HepG2 (cell line): ENCODE measurements around the gene CCDC181. TPM values are rescaled to one million over a fixed set of nuclear protein-coding genes. Genes with fewer than 3 reads are reported as not detected.

Experiments
- ATAC-seq: fragments of 200-7000 bp; cut with Tn5 transposase; 3 replicates; pipeline ENCODE4 v1.9.1; 2020; ENCODE audit warnings: mild to moderate bottlenecking, moderate library complexity
- BruUV-seq: library from RNA; stranded (reverse); fragments of 400-500 nt; replicated peaks from 2 replicates; lab custom pipeline; 2021; lab: Mats Ljungman, UMichigan
- CTCF ChIA-PET: fragments of 300-600 bp; formaldehyde crosslinking; extraction: SDS; loops from one replicate; lab custom pipeline; 2021; ENCODE audit warnings: low total read pairs, inconsistent platforms, low intra/inter-chr PET ratio; lab: Yijun Ruan, JAX
- POLR2A ChIA-PET: fragments of 350-600 bp; sonication (Branson Sonifier 250); formaldehyde crosslinking; loops from one replicate; lab custom pipeline; 2020; ENCODE audit warnings: antibody characterized with exemption, inconsistent platforms; lab: Yijun Ruan, JAX
- DNase-seq: peaks from one replicate; pipeline ENCODE4 v3.0.0-alpha.2; 2015; ENCODE audit warnings: low spot score
- FAIRE-seq: peaks from 3 replicates; lab custom pipeline; 2011; peaks lifted over from hg19 to GRCh38; lab: Jason Lieb, UNC
- H2AFZ ChIP-seq: one replicate; pipeline ENCODE4 v1.6.1; 2011; ENCODE audit warnings: low read length, inconsistent platforms
- H3K27ac ChIP-seq: fragments of 300-600 bp; 3 replicates; pipeline ENCODE4 v1.8.0; 2011; ENCODE audit warnings: mixed run types, mild to moderate bottlenecking, mixed read lengths, low read length, inconsistent platforms; ENCODE audit not compliant: insufficient read depth; ENCODE audit errors: extremely low read length
- H3K27me3 ChIP-seq, 2 experiments: fragments of 200-600 bp in 1 of 2; 2 replicates in 1 of 2; 3 replicates in 1 of 2; pipeline versions ENCODE4 v1.6.0 to v1.8.0; 2011; ENCODE audit warnings: low read length in 2 of 2, mild to moderate bottlenecking in 2 of 2, moderate library complexity in 2 of 2, inconsistent platforms in 1 of 2; ENCODE audit not compliant: insufficient read depth in 2 of 2, control insufficient read depth in 1 of 2
- H3K36me3 ChIP-seq, 2 experiments: fragments of 200-600 bp in 1 of 2; replicated peaks in 1 of 2; 2 replicates in 1 of 2; 3 replicates in 1 of 2; pipeline versions ENCODE4 v1.5.1 to v1.8.0; 2011; ENCODE audit warnings: low read length in 2 of 2, inconsistent platforms in 1 of 2; ENCODE audit not compliant: insufficient read depth in 2 of 2, control insufficient read depth in 1 of 2
- H3K4me1 ChIP-seq: 2 replicates; pipeline ENCODE4 v1.5.1; 2012; ENCODE audit warnings: low read length, inconsistent platforms; ENCODE audit not compliant: insufficient read depth
- H3K4me2 ChIP-seq: 2 replicates; pipeline ENCODE4 v1.6.0; 2011; ENCODE audit warnings: low read depth, low read length, inconsistent platforms
- H3K4me3 ChIP-seq, 3 experiments: fragments of 200-600 bp in 1 of 3; sonication (generic), shearing (Covaris generic) in 1 of 3; replicated peaks in 1 of 3; 2 replicates each; pipeline ENCODE4 v1.5.1; 2011 to 2016; ENCODE audit warnings: low read length in 3 of 3, inconsistent platforms in 2 of 3, low read depth in 2 of 3, mild to moderate bottlenecking in 2 of 3, control low read depth in 1 of 3, mixed read lengths in 1 of 3; ENCODE audit not compliant: insufficient read depth in 1 of 3
- H3K79me2 ChIP-seq: one replicate; pipeline ENCODE4 v1.6.1; 2011; ENCODE audit warnings: low read length, inconsistent platforms; ENCODE audit not compliant: insufficient read depth
- H3K9ac ChIP-seq: 2 replicates; pipeline ENCODE4 v1.6.0; 2011; ENCODE audit warnings: mild to moderate bottlenecking, low read depth, low read length, inconsistent platforms; ENCODE audit not compliant: insufficient read depth
- H3K9me3 ChIP-seq: 2 replicates; pipeline ENCODE4 v1.5.1; 2012; ENCODE audit warnings: mild to moderate bottlenecking, low read length
- H4K20me1 ChIP-seq: 2 replicates; pipeline ENCODE4 v1.6.0; 2011; ENCODE audit warnings: inconsistent platforms, mild to moderate bottlenecking, low read length, moderate library complexity; ENCODE audit not compliant: insufficient read depth
- ARID3A ChIP-seq: IDR thresholded peaks from 2 replicates; pipeline ENCODE4 v1.6.1; 2012; ENCODE audit warnings: low read depth, low read length, improper control_type of control experiment
- CSRNP2 ChIP-seq: sonication (generic); formaldehyde crosslinking; conservative IDR thresholded peaks from 2 replicates; pipeline ENCODE4 v1.8.0; 2022; ENCODE audit warnings: low read depth, missing genetic modification reagents
- GATAD1 ChIP-seq: IDR thresholded peaks from 2 replicates; pipeline ENCODE4 v1.6.1; 2016; ENCODE audit warnings: missing genetic modification reagents, missing compliant biosample characterization
- GATAD2A ChIP-seq: IDR thresholded peaks from 2 replicates; pipeline ENCODE4 v1.6.1; 2016
- HDAC6 ChIP-seq: fragments of 200-600 bp; sonication (generic); IDR thresholded peaks from 2 replicates; pipeline ENCODE4 v1.7.0; 2017; ENCODE audit warnings: mild to moderate bottlenecking, antibody characterized with exemption, low read length, low read depth
- HES4 ChIP-seq: sonication (generic); formaldehyde crosslinking; IDR thresholded peaks from 2 replicates; pipeline ENCODE4 v1.9.0; 2021; ENCODE audit warnings: mild to moderate bottlenecking, missing genetic modification reagents, borderline replicate concordance
- MYNN ChIP-seq: sonication (generic); formaldehyde crosslinking; IDR thresholded peaks from 2 replicates; pipeline ENCODE4 v1.4.0; 2020; ENCODE audit warnings: mild to moderate bottlenecking, low read depth, missing genetic modification reagents
- PCBP1 ChIP-seq: fragments of 200-400 bp; formaldehyde crosslinking; IDR thresholded peaks from 2 replicates; pipeline ENCODE4 v1.6.1; 2017; ENCODE audit warnings: mild to moderate bottlenecking, low read depth, low read length, borderline replicate concordance
- PREB ChIP-seq: sonication (generic); formaldehyde crosslinking; IDR thresholded peaks from 2 replicates; pipeline ENCODE4 v1.4.0; 2020; ENCODE audit warnings: missing genetic modification reagents
- TGIF2 ChIP-seq: IDR thresholded peaks from 2 replicates; pipeline ENCODE4 v1.6.1; 2016; ENCODE audit warnings: control low read depth, missing compliant biosample characterization
- ZBTB39 ChIP-seq: sonication (generic); formaldehyde crosslinking; IDR thresholded peaks from 2 replicates; pipeline ENCODE4 v1.5.0; 2020; ENCODE audit warnings: missing genetic modification reagents
- ZSCAN12 ChIP-seq: sonication (generic); formaldehyde crosslinking; IDR thresholded peaks from 2 replicates; pipeline ENCODE4 v1.9.0; 2021; ENCODE audit warnings: mild to moderate bottlenecking, missing genetic modification reagents
- ZSCAN30 ChIP-seq: sonication (generic); formaldehyde crosslinking; IDR thresholded peaks from 2 replicates; pipeline ENCODE4 v1.5.0; 2020; ENCODE audit warnings: mild to moderate bottlenecking, missing genetic modification reagents
- WGBS: methylation state at CpG from one replicate; pipeline ENCODE4 v1.1.6; 2017; ENCODE audit warnings: low lambda C conversion rate; 5-methylcytosine and 5-hydroxymethylcytosine counted together
- in situ Hi-C: cut with HindIII; loops from 2 replicates; pipeline ENCODE4 v1.10.0; 2017; ENCODE audit warnings: low pct_unique_long_range_greater_than_20kb; ENCODE audit not compliant: extremely low pct_ligation_motif_present
- intact Hi-C: fragments of 100-400 bp; cut with micrococcal nuclease; formaldehyde crosslinking; loops from one replicate; pipeline ENCODE4 v1.10.0; 2022; ENCODE audit not compliant: unreplicated experiment
- polyA plus RNA-seq, 8 experiments: library from polyadenylated mRNA; depleted of rRNA in 3 of 8; stranded (reverse) in 7 of 8; unstranded in 1 of 8; fragments of >200 nt; fragmentation: Illumina TruSeq in 4 of 8; extraction: Trizol in 4 of 8; gene quantifications; 2 replicates each; pipeline versions ENCODE4 v1.2.1 to v1.2.3, GENCODE V29; 2011 to 2016; ENCODE audit warnings: low read depth in 4 of 8, missing spikeins in 1 of 8, mixed read lengths in 1 of 8; ENCODE audit not compliant: insufficient read depth in 1 of 8
- total RNA-seq, 5 experiments: library from RNA; depleted of rRNA; stranded (reverse); fragments of >200 nt; fragmentation: Illumina TruSeq; extraction: Trizol; gene quantifications; 2 replicates each; pipeline ENCODE4 v1.2.3, GENCODE V29; 2016; ENCODE audit warnings: low read depth in 1 of 5
- TF ChIP-seq, protein P1 (sequence below): sonication (generic); formaldehyde crosslinking; IDR thresholded peaks from 2 replicates; pipeline ENCODE4 v1.4.0; 2020; ENCODE audit warnings: missing genetic modification reagents, mild to moderate bottlenecking, borderline replicate concordance

Gene CCDC181
- total and polyA plus RNA-seq, 2 of the 13 experiments (the other 11 are each of a cell fraction or from before 2014, with no cell fraction given) = 0.07 TPM; not detected in 1

DNA sequence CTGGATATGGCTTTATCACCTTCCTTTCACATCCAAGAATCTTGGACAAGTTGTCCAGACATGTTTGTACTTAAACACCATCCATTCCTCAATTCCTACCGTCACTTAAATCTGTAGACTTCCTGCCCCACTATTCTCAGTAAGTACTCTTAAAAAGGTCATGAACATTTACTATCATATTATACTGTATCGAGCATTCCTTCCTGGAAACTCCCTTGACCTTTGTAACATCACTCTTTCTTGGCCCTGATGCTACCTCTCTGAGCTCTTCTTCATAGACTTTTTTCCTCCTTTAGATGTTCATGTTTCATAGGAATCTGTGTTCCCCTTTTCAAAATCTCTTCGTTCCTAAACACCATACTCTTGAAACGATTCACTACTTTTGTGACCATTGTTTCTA lies 43.8 kb downstream of the CCDC181 start:
- H3K27ac ChIP-seq = no peak overlapping the region
- intact Hi-C loops = no loop called here
- H3K27me3 ChIP-seq = no peaks in the 10 kb centered on the region
- H3K9ac ChIP-seq = no peak overlapping the region
- no peaks in the 10 kb centered on the region for H3K4me1 ChIP-seq
- no peaks in the 10 kb centered on the region for H3K79me2 ChIP-seq
- CTCF ChIA-PET = no interaction called here
- FAIRE-seq (no peak), ATAC-seq (no peak), DNase-seq (no peak)
- no peak overlapping the region for H3K4me3 ChIP-seq
- POLR2A ChIA-PET = no interaction called here
- WGBS = 92% methylated on average over 4 of the region's 4 CpGs
- peaks cover 9 to 10% of the 10 kb centered on the region in 2 experiments for H3K36me3 ChIP-seq
- no TSS peak for BruUV-seq
- no peak overlapping the region for H3K4me2 ChIP-seq
- in situ Hi-C loops = no loop called here
- H4K20me1 ChIP-seq = no peaks in the 10 kb centered on the region
- no peak overlapping the region for H2AFZ ChIP-seq
- H3K9me3 ChIP-seq = no peaks in the 10 kb centered on the region
- TF ChIP-seq ZBTB39 (CRISPR knock-in tag) (no peak), GATAD1 (CRISPR knock-in tag) (no peak), ARID3A (no peak), TGIF2 (CRISPR knock-in tag) (no peak), GATAD2A (CRISPR knock-in tag) (no peak), PREB (CRISPR knock-in tag) (no peak), ZSCAN12 (CRISPR knock-in tag) (no peak), ZSCAN30 (CRISPR knock-in tag) (no peak), CSRNP2 (CRISPR knock-in tag) (no peak), HDAC6 (no peak), HES4 (CRISPR knock-in tag) (no peak), PCBP1 (no peak), MYNN (no peak)
- TF ChIP-seq, protein P1, sequence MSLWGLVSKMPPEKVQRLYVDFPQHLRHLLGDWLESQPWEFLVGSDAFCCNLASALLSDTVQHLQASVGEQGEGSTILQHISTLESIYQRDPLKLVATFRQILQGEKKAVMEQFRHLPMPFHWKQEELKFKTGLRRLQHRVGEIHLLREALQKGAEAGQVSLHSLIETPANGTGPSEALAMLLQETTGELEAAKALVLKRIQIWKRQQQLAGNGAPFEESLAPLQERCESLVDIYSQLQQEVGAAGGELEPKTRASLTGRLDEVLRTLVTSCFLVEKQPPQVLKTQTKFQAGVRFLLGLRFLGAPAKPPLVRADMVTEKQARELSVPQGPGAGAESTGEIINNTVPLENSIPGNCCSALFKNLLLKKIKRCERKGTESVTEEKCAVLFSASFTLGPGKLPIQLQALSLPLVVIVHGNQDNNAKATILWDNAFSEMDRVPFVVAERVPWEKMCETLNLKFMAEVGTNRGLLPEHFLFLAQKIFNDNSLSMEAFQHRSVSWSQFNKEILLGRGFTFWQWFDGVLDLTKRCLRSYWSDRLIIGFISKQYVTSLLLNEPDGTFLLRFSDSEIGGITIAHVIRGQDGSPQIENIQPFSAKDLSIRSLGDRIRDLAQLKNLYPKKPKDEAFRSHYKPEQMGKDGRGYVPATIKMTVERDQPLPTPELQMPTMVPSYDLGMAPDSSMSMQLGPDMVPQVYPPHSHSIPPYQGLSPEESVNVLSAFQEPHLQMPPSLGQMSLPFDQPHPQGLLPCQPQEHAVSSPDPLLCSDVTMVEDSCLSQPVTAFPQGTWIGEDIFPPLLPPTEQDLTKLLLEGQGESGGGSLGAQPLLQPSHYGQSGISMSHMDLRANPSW (CRISPR knock-in tag) = no peak
